ENCODE results near the gene FIS1. TPM values are rescaled to one million over a fixed set of nuclear protein-coding genes. Genes with fewer than 3 reads are reported as not detected.
"Not testable (repeated sequence)": the region's sequence is repeated elsewhere in the genome, so short reads cannot be mapped to it uniquely, and the experiment has no call there.

The FIS1 gene
- total RNA-seq, 1 experiment from 2014 or later = 124 TPM

DNA sequence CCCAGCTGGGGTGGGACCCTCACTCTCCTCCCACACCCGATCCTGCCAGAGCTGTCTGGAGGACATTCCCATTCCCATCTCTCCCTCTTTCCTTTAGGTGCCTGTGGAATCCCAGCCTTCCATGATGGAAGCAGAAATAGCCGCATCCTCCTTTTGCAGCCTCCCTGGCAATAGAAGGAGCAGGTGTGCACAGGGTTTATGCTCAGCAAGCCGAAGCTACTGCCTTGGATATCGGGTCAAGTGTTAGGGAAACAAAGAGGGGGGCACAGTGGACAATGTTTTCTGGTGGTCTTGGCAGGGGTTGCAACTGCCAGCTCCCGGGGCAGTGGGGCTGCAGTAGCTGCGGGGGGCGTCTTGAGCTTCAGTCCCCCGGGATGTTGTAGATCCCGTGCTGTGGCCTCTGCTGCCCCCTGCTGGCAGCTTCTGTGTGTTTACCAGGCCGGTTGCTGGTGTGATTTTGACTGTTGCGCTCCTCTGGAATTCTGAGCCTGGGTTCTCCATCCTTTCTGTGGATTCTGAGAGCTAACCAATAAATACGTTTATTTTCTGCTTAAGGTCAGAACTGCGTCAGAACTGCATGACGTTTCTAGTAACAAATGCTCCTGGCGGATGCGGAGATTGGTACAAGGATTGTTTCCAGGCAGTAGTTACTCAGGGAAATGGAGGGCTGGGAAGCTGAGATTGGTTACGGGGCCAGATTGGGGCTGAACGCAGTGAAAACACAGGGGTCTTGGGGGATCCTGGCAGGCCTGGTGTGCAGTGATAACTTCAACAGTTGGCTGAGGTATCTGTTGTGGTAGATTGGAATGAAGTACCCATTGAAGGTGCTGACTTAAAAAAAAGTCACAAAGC lies 45.5 kb upstream of the FIS1 start:
- H2BK12ac ChIP-seq (ENCODE audit: insufficient read length, low read depth, low read length); H3K79me2 ChIP-seq (ENCODE audit: insufficient read depth, low read length); H3K27me3 Mint-ChIP-seq (ENCODE audit: low read depth); H4K20me1 ChIP-seq (ENCODE audit: control insufficient read depth, insufficient read depth, insufficient read length); H4K8ac ChIP-seq (replicated peaks; ENCODE audit: insufficient read length, low read depth, low read length); H3K36me3 Mint-ChIP-seq (ENCODE audit: insufficient read depth in 1 of 3, low read depth in 3 of 3); H3K27me3 ChIP-seq (ENCODE audit: insufficient read depth, low read length); H3K4me3 Mint-ChIP-seq; H3K23ac ChIP-seq (ENCODE audit: insufficient read length, low read depth, low read length); H2BK15ac ChIP-seq (ENCODE audit: low read depth, low read length); H3K79me1 ChIP-seq (ENCODE audit: insufficient read depth, low read depth, low read length, poor library complexity, severe bottlenecking); H3K14ac ChIP-seq (ENCODE audit: insufficient read depth, low read length); H4K91ac ChIP-seq (ENCODE audit: insufficient read length, low read depth, low read length); H3K23me2 ChIP-seq (ENCODE audit: insufficient read length, low read depth, low read length, poor library complexity, severe bottlenecking); H3K9me3 Mint-ChIP-seq; H3K4me2 ChIP-seq (ENCODE audit: insufficient read depth, insufficient read length, low read length); H2AFZ ChIP-seq (ENCODE audit: low read length); H2BK5ac ChIP-seq (ENCODE audit: insufficient read length, low read length); H3K9ac ChIP-seq (ENCODE audit: extremely low read depth, insufficient read length, low read length); H2BK120ac ChIP-seq (ENCODE audit: low read depth, low read length, poor library complexity, severe bottlenecking); H4K5ac ChIP-seq (ENCODE audit: insufficient read length, low read depth, low read length); H3T11ph ChIP-seq (ENCODE audit: low read length); H3K27ac ChIP-seq (ENCODE audit: insufficient read length, low read depth, low read length); H3K56ac ChIP-seq (ENCODE audit: insufficient read length, low read depth, low read length); H3K9me3 ChIP-seq (ENCODE audit: control insufficient read depth, low read depth, low read length); H2BK20ac ChIP-seq (ENCODE audit: low read depth, low read length, poor library complexity, severe bottlenecking); H3K4ac ChIP-seq (ENCODE audit: low read depth, low read length); H2AK5ac ChIP-seq (ENCODE audit: insufficient read length, low read length): not testable (repeated sequence)
- DNase-seq = peak; percentile 78
- TF ChIP-seq, protein P1, sequence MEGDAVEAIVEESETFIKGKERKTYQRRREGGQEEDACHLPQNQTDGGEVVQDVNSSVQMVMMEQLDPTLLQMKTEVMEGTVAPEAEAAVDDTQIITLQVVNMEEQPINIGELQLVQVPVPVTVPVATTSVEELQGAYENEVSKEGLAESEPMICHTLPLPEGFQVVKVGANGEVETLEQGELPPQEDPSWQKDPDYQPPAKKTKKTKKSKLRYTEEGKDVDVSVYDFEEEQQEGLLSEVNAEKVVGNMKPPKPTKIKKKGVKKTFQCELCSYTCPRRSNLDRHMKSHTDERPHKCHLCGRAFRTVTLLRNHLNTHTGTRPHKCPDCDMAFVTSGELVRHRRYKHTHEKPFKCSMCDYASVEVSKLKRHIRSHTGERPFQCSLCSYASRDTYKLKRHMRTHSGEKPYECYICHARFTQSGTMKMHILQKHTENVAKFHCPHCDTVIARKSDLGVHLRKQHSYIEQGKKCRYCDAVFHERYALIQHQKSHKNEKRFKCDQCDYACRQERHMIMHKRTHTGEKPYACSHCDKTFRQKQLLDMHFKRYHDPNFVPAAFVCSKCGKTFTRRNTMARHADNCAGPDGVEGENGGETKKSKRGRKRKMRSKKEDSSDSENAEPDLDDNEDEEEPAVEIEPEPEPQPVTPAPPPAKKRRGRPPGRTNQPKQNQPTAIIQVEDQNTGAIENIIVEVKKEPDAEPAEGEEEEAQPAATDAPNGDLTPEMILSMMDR (conservative IDR thresholded peaks at IDR 0.05) = peak; percentile 80
- no CpG with 5 or more reads among the region's 18 CpGs for WGBS (ENCODE audit: extremely low coverage, insufficient read length, low lambda C conversion rate)
- peak overlapping the region; percentile 75 for H3K18ac ChIP-seq (ENCODE audit: insufficient read length, low read depth, low read length)
- peak overlapping the region; percentile 67 to 85 (median 84) for H3K27ac Mint-ChIP-seq
- H3K4me1 ChIP-seq (ENCODE audit: insufficient read depth, low read length) = peaks cover 11% of the 10 kb centered on the region; the same call in 1 of the 2 replicates
- peaks cover 54 to 61% of the 10 kb centered on the region in 2 experiments for H3K4me1 Mint-ChIP-seq

DNA sequence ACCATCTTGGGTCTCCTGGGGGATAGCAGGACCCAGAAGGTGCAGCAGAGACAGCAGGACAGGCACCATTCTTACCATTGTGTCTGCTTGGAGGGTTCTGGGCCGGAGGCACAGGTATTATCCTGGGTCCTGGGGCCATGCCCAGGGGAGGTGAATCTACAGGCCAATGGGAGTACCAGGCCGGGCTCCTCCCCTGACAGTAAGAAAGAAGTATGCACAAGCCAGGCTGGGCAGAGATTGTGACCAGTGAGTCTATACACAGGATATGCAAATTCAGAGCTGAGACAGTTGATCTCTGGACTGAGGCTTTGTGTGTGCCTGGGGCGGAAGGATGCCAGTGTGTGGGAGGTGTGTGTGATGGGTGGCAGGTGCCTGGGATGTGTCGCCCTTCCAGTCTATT lies 44.8 kb upstream of the FIS1 start:
- not testable (repeated sequence) for H2BK5ac ChIP-seq (ENCODE audit: insufficient read length, low read length); H3K27me3 Mint-ChIP-seq (ENCODE audit: low read depth); H3K27me3 ChIP-seq (ENCODE audit: insufficient read depth, low read length); H3K79me2 ChIP-seq (ENCODE audit: insufficient read depth, low read length); H3K79me1 ChIP-seq (ENCODE audit: insufficient read depth, low read depth, low read length, poor library complexity, severe bottlenecking); H2BK12ac ChIP-seq (ENCODE audit: insufficient read length, low read depth, low read length); H4K20me1 ChIP-seq (ENCODE audit: control insufficient read depth, insufficient read depth, insufficient read length); H3K56ac ChIP-seq (ENCODE audit: insufficient read length, low read depth, low read length); H2BK120ac ChIP-seq (ENCODE audit: low read depth, low read length, poor library complexity, severe bottlenecking); H3K4ac ChIP-seq (ENCODE audit: low read depth, low read length); H4K5ac ChIP-seq (ENCODE audit: insufficient read length, low read depth, low read length); H2AFZ ChIP-seq (ENCODE audit: low read length); DNase-seq; H3K23me2 ChIP-seq (ENCODE audit: insufficient read length, low read depth, low read length, poor library complexity, severe bottlenecking); H3K9me3 ChIP-seq (ENCODE audit: control insufficient read depth, low read depth, low read length); H3K23ac ChIP-seq (ENCODE audit: insufficient read length, low read depth, low read length); H3K9ac ChIP-seq (ENCODE audit: extremely low read depth, insufficient read length, low read length); H4K91ac ChIP-seq (ENCODE audit: insufficient read length, low read depth, low read length); H3K36me3 Mint-ChIP-seq (ENCODE audit: insufficient read depth in 1 of 3, low read depth in 3 of 3); H4K8ac ChIP-seq (replicated peaks; ENCODE audit: insufficient read length, low read depth, low read length); H2AK5ac ChIP-seq (ENCODE audit: insufficient read length, low read length); H3K4me2 ChIP-seq (ENCODE audit: insufficient read depth, insufficient read length, low read length); H3K9me3 Mint-ChIP-seq; H3K27ac ChIP-seq (ENCODE audit: insufficient read length, low read depth, low read length); H3T11ph ChIP-seq (ENCODE audit: low read length); H2BK20ac ChIP-seq (ENCODE audit: low read depth, low read length, poor library complexity, severe bottlenecking); H2BK15ac ChIP-seq (ENCODE audit: low read depth, low read length)
- no CpG with 5 or more reads among the region's 4 CpGs for WGBS (ENCODE audit: extremely low coverage, insufficient read length, low lambda C conversion rate)
- Histone ChIP-seq H3K4me1 (ENCODE audit: insufficient read depth, low read length) (peaks cover 11% of the 10 kb centered on the region; the same call in 1 of the 2 replicates), H3K14ac (ENCODE audit: insufficient read depth, low read length) (peak overlapping the region; percentile 21; the same call in 1 of the 2 replicates), H3K18ac (ENCODE audit: insufficient read length, low read depth, low read length) (peak overlapping the region; percentile 33)
- peak overlapping the region in 1 of 3 experiments; percentile 61; a peak in 1 of 7 replicates for H3K27ac Mint-ChIP-seq
- peaks cover 47 to 56% of the 10 kb centered on the region in 2 experiments for H3K4me1 Mint-ChIP-seq
- peak overlapping the region in 1 of 2 experiments; percentile 48; a peak in 2 of 5 replicates for H3K4me3 Mint-ChIP-seq

Data from H9 (cell line).